GM10847 (cell line): Measurements from ENCODE around the gene PIEZO2.

Source experiments
- POLR2A ChIP-seq: IDR thresholded peaks from 2 replicates; pipeline ENCODE4 v1.6.1; 2011; ENCODE audit not compliant: insufficient read length; ENCODE audit errors: extremely low read depth

Gene PIEZO2

DNA sequence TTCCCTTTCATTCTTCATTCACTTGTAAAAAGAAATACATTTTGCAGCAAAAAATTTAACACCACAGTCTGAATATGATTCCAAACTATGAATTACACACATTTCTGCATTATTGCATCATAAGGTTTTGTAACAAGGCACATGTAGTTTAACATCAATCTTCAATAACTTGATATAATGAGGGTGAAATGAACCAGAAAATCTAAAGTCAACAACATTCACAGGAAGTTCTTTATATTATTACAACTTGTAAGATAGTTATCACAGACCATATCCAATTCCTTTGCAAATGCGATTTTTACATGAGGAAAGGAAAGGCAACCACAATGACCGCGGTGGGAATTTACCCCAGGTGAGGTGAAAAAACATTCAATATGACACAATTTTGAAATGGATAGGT is 410.2 kb downstream of the PIEZO2 start:
- TF ChIP-seq POLR2A: no peak

GRCh38 chr18:10736984-10737383 is 412.4 kb downstream of the PIEZO2 start:
- no peak for TF ChIP-seq POLR2A

GRCh38 chr18:10732990-10733389 is 416.4 kb downstream of the PIEZO2 start:
- TF ChIP-seq POLR2A: no peak

DNA sequence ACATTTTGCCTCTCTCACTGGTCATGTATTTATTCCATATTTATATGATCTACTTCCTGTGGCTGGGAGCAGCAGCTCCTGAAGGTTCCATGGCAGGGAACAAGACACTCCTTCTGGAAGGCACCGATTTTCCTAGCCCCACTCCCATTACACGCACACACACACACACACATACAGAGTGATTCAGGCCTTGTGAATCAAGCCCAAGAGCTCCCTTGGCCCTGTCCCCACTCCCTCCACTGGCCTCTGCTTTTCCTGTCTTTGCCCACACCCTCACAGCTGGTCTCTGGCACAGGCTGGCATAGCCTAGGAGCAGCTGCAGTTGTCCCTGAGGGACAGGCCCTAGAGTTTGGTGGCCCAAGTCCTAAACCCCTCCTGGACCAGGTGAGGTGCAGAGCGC is 421.9 kb downstream of the PIEZO2 start:
- no peak for TF ChIP-seq POLR2A

DNA sequence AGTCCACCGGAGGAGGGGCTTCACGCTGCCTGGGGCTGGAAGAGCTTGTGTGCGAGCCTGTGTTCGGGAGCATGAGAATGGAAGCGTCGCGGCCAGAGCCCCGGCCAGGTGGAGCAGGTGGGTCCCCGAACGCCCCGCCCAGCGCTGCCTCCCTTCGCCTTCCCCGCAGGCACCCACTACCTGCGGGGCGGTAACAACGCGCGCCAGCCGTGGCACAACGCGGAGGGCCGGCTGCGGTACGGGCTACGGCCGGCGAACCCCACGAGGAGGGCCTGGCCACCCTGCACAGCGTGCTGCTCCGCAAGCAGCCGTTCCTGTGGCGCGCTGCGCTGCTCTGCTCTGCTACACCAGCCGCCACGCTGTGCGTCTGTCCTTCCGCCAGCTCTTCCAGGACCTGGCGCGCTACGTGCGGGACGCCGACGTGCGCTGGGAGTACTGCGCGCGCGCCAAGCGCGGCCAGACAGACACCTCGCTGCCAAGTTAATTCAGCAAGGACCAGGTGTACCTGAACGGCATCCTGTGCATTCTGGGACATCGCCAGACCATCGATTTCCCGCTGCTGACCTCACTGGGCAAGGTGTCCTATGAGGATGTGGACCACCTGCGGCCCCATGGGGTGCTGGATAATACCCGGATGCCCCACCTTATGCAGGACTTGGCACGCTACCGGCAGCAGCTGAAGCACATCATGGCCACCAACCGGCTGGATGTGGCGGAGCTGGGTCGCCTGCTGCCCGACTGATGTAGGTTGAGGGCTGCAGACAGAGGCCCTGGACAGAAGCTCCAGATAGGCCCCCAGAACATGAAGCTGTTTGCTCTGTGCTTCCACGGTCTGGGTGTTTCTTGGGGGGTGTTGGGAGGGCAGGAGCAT is 422.9 kb downstream of the PIEZO2 start:
- no peak for TF ChIP-seq POLR2A

- TF ChIP-seq POLR2A: no peak
These were observed 424.7 kb downstream of the PIEZO2 start for GRCh38 chr18:10724666-10725065.

GRCh38 chr18:10723496-10723895 is 425.9 kb downstream of the PIEZO2 start:
- no peak for TF ChIP-seq POLR2A

DNA sequence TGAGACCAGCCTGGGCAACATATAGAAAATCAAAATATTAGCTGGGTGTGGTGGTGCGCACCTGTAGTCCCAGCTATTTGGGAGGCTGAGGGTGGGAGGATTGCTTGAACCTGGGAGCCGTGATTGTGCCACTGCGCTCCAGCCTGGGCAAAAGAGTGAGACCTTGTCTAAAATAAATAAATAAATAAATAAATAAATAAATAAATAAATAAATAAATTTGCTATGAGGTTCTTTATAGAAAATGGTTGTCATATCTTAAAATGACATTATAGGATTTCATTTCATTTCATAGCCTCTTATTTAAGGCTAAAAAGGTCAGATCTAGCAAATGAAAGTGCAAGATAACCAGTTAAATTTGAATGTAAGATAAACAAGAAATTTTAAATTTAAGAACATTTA is 430.6 kb downstream of the PIEZO2 start:
- no peak for TF ChIP-seq POLR2A

GRCh38 chr18:10715791-10716190 is 433.6 kb downstream of the PIEZO2 start:
- TF ChIP-seq POLR2A: no peak

DNA sequence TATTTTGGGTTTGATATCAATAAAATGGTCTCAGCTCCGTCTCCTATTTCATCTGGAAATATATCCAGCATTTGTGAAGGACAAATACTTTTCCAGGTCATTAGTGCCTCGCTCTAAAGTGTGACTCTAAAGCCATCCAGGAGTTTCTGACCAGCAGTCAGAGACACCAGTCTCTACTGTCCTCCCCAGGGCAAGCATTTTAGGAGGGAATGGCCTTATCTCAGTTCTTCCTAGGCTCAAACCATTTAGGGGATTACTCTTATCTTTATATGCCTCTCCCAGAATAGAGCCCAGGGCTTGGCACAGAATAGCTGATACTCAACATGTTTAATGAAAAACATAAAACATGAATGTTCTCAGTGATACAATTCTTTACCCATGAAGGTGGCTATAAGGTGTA is 436.0 kb downstream of the PIEZO2 start:
- no peak for TF ChIP-seq POLR2A

- TF ChIP-seq POLR2A: no peak
These were observed 442.1 kb downstream of the PIEZO2 start for GRCh38 chr18:10707294-10707693.

- TF ChIP-seq POLR2A: no peak
These were observed 443.6 kb downstream of the PIEZO2 start for GRCh38 chr18:10705786-10706185.

DNA sequence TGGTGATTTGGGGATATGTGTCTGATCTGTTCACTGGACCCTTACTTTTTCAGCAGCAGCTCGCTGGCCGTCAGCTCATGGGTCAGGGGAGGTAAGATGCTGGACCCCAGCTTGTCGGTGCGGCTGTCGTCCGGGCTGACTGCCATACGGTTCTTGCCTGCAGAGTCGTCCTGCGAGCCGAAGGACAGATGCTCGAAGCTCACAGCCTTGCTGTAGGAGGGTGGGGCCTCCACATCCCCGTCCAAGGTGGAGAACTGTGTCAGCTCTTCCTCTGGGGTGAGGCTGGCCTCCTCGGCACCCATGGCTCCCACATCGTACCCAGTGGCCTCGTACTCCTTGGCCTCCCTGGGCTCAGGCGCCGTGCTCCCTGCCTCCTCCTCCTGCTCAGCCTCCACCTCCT is 444.1 kb downstream of the PIEZO2 start:
- no peak for TF ChIP-seq POLR2A

GRCh38 chr18:10702206-10702605 is 447.2 kb downstream of the PIEZO2 start:
- no peak for TF ChIP-seq POLR2A

DNA sequence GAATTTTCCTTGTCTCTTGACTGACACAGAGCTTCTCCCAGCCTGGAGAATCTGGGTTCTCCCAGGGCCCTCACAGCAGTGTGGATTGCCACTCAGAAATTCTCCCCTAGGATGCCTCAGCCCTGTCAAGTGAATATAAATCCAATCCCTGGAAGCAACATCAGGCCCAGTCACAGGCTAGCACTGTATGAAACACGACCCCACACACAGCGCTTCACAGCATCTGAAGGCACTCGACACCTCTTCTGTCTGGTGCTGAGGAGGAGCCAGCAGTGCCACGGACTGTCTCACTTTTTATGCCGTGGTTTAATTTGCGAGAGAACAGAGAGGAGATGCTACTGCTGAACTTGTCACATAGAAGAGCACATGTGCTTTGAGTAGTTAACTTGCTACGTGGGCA is 459.0 kb downstream of the PIEZO2 start:
- no peak for TF ChIP-seq POLR2A

- no peak for TF ChIP-seq POLR2A
These were observed 459.4 kb downstream of the PIEZO2 start for GRCh38 chr18:10690035-10690329.
